ENCODE data around the gene LPAR3.
"Not testable (repeated sequence)": the region's sequence is repeated elsewhere in the genome, so short reads cannot be mapped to it uniquely, and the experiment has no call there.

LPAR3 gene
- total RNA-seq: 2.9 to 43.8 reads per million in 2 donors

- DNase-seq: no peak
Observed at GRCh38 chr1:84892705-84893618, at the start of gene LPAR3. Gene LPAR3 (minus strand): TSS chr1:84893206. CDS start chr1:84866120, 27,086 bp downstream.

- DNase-seq: no peak
Observed at GRCh38 chr1:84941843-84942242, 48.8 kb upstream of the LPAR3 start.

- DNase-seq: no peak
Observed at GRCh38 chr1:84940481-84940880, 47.5 kb upstream of the LPAR3 start.

- no peak for DNase-seq
Observed at GRCh38 chr1:84939761-84940160, 46.8 kb upstream of the LPAR3 start.

GRCh38 chr1:84939151-84939550, 46.1 kb upstream of the LPAR3 start:
- DNase-seq: no peak

- no peak for DNase-seq
Observed at GRCh38 chr1:84936116-84936810, 43.3 kb upstream of the LPAR3 start.

- no peak for DNase-seq
Observed at GRCh38 chr1:84933011-84933611, 40.1 kb upstream of the LPAR3 start.

GRCh38 chr1:84930831-84931230, 37.8 kb upstream of the LPAR3 start:
- no peak for DNase-seq

- DNase-seq: no peak
Observed at GRCh38 chr1:84930329-84930728, 37.3 kb upstream of the LPAR3 start.

GRCh38 chr1:84929581-84929980, 36.6 kb upstream of the LPAR3 start:
- no peak for DNase-seq

GRCh38 chr1:84928979-84929378, 36.0 kb upstream of the LPAR3 start:
- DNase-seq: no peak

GRCh38 chr1:84923317-84923716, 30.3 kb upstream of the LPAR3 start:
- no peak for DNase-seq

- DNase-seq: no peak
Observed at GRCh38 chr1:84920159-84920558, 27.2 kb upstream of the LPAR3 start.

- DNase-seq: no peak
Observed at GRCh38 chr1:84919461-84919970, 26.5 kb upstream of the LPAR3 start.

- no peak for DNase-seq
Observed at GRCh38 chr1:84918726-84919336, 25.8 kb upstream of the LPAR3 start.

GRCh38 chr1:84916897-84917296, 23.9 kb upstream of the LPAR3 start:
- no peak for DNase-seq

GRCh38 chr1:84913555-84913892, 20.5 kb upstream of the LPAR3 start:
- DNase-seq: no peak

GRCh38 chr1:84912726-84913554, 19.9 kb upstream of the LPAR3 start:
- no peak for DNase-seq

GRCh38 chr1:84908746-84909464, 15.9 kb upstream of the LPAR3 start:
- not testable (repeated sequence) for DNase-seq

GRCh38 chr1:84907095-84907827, 14.3 kb upstream of the LPAR3 start:
- DNase-seq: no peak

GRCh38 chr1:84902727-84903126, 9.7 kb upstream of the LPAR3 start:
- not testable (repeated sequence) for DNase-seq
